Measurements from ENCODE around the gene UFD1.

Gene UFD1

DNA sequence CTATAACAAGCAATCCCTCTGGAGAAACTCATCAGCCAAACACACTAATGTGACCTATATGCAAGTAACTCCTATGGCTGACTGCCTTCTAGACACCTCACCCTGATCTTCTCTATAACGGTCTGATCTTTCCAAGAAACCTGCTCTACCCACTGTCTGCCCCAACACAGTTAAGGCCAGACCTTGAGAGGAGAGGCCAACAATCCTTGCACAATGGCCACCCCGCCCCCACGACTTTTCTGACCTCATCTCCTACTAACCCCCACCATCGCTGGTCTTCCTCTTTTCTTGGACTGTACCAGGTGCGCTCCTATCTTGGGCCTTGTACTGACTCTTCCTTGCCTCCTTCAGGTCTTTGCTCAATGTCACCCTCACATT is 59.9 kb downstream of the UFD1 start:
- DNase-seq: no peak

DNA sequence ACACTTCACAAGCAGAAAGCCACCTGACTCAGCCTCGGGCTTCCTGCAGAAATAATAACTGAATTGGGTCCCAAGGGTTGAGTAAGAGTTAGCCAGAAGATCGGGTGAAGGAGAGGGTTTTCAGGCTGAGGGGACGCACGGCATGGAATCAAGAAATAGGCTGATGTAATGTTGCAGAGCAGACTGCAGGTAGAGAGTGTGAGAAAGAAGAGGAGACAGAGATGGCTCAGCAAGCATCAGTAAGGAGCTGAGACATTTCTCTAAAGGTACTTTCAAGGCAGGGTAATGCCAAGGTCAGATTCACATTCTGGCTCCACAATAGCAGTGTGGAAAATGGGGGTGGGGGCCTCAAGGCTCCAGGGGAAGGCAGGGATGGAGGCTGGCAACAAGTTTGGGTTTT is 66.1 kb downstream of the UFD1 start:
- no peak for DNase-seq

DNA sequence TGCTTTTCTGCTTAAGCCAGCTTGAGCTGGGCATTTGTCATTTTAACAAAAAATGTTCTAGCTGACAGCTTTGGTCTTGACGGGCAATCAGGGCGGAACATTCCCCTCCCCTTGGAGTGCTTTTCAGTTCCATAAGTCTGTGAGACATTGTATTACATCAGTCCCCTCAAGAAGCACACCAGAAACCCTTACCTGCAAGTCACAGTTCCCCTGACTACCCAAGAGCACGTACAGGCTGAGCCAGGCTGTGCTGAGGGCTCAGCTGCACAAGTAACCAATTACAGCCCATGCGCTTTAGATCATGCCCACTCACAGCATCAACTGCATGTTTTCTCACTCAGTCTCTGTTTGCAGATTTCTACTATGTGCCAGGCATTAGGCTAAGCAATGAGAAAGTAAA is 66.5 kb downstream of the UFD1 start:
- DNase-seq: no peak

DNA sequence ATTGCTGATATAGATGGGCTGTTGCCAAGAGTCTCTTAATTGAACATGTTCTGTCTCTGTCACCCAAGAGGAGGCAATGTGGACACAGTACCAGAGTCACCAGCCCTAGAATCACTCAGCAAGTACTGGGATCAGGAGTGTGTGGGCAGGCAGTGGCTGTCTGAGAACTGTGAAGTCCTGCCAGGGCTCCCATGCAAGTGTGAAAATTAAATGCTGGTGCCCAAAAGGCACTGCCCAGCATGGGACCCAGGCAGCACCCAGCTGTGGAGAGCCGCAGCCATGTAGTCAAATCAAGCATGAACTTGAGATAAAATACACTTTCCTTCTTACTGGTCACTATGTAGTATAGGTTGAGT is 67.3 kb downstream of the UFD1 start:
- DNase-seq: no peak

DNA sequence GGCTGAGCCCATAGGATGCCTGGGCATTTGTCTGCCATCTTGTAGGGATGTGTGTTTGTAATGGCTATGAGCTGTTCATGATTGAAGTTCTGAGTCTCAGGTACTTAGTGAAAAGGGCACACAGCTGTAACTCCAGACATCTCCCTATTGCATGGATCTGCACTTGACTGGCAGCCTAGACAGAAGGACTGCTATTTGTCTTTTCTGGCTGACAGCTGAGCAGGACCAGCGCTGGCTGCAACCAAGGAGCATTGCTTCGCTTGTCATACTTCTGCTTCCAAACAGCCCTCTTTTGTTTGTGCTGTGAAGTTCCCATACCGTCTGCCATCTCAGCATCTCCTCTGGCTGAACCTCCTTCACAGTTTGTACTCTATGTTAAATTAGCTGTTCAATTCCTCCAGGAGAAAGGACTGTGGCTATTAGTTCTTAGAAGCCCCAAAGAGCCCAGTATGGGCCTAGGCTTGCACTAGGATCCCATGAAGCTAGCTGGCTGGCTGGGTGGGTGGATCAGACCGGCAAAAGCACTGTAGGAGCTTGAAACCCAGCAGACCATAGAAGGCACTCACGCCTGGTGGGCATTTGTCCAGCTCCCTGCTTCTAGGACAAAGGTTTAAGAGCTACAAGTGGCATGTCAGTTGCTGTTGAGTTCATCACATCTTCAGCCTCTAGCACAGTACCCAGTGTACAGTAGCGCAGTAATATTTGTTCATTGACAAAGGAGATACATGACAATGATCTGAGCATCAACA is 67.9 kb downstream of the UFD1 start:
- DNase-seq: no peak

DNA sequence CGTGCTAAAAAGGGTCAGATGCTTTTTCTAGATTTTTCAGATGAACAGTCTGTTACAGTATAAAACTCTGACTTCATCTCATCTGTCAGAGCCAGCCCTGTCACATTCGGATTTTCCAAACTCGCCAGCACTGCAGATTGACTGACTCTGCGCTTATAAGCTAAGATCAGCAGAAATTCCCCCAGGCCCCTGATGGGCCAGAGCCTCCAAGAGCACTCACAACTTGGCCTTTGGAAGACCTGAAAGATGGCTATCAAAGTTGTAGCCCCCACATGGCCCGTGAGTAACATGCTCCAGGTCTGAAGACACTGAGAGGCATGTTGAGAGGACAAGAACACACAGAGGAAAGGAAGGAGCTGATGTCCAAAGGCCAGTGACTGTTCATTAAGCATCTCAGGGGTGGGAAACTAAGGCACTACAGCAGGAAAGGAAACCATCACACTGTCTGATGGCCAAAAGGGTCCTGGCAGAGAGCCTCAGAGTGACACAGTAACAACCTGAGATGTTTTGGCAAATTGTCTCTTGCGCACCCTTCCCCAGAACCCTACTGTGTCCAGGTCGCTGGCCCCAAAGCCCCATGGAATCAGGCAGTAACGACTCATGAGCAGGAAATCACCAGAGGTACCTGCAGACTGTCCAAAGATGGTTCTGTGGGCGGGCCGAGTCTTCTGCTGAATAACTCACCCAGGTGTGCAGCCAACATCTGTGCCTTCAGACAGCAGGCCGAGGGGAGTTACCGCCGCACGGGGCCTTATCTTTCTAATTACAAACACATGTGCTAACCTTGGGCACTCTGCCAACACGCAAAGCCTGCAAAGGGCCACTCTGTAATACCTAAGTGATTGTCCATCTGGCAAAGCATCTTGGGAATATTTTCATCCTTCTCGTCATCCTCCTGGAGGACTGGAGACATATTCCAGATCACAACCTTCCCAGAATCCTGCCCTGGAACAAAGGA is 71.1 kb downstream of the UFD1 start:
- no peak for DNase-seq

DNA sequence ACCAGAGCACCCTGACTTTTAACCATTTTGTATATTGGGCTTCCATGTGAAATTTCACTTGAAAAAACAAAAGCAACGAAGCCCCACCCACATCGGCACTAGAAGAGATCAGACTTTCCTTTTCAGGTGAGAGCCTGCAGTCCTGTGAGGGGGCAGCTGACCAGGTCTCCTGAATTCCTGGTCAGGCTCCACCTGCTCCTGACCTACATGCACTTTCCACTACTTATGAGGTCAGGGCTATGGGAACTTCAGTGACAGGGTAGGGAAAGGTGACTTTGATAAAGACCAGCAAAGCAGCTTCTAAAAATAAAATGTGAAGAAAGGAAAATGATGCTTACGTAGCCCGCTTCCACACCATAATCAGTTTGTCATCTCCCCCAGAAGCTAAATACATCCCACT is 72.1 kb downstream of the UFD1 start:
- DNase-seq: no peak

DNA sequence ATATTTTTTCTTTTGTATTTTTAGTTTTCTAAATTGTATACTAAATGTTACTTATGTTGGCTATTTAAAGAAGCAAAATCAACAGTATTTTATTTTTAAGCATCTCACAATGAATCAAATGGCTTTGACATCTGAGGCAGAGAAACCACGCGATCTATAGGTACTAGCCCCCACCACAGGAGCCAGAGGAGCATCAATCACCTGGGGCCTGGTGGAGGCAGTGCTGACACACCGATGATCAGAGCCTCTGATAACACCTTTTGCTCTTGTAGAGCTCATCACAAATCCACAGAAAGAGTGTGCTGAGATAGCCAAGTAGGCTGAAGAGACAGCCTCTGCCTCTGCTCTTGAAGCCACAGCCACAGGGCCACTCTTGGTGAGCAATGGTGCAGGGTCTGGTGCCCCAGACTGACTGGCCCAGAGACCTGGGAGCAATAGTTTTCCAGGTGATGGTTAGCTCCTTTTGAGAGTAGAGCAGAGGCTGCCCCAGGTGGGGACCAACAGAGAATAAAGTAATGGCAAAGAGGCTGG is 72.6 kb downstream of the UFD1 start:
- DNase-seq: no peak

DNA sequence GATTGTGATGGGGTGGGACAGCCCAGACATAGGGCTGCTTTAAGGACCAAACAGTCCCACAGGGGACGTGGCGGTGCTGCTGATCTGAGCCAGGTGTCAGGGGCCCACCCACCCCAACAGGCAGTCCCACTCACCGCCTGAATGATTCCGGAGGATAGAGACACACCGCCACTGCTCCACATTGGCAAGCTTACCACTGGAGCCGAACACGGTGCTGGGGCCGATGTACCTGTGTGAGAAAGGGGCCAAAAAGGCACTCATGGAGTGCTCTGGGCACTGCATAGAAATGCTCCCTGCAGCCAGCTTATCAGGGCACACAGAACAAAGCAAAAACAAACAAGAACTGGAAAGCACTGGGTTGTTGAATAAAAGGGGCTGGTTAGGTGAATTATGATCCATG is 73.3 kb downstream of the UFD1 start:
- DNase-seq: no peak

DNA sequence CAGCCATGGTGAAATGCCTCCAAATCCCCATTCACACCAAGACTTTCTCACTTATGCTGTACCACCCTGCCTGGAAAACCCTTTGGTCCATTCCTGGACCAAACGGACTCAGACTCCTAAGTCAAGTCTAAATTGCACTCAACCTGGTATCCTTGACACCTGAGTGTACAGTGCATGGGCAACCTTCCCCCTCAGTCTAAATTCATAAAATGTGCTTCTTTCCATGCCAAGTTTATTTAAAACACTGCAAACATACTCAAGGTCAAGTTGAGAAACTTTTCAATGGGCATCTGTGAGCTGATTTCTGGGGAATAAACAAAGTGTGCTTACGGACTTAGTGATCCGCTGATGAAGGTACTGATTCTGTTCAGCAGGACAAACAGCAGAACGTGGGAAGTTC is 73.9 kb downstream of the UFD1 start:
- DNase-seq: no peak

DNA sequence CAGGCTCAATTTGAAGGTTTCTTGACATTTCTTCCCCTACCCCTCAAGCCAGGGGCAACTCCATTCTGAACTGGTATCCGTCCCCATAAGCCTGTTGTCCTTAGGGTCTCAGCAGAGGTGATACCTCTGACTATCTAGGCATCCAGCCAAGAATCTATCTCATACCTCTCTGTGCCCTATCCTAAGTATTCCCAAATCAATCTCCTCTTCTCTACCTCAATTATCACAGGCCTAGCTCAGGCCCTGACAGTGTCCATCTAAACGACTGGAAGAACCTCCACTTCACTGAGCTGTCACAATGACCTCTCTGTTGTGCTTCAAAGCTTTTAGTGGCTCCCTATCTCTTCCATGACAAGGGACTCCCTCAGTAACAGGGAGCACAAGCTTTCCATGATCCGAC is 74.3 kb downstream of the UFD1 start:
- no peak for DNase-seq

DNA sequence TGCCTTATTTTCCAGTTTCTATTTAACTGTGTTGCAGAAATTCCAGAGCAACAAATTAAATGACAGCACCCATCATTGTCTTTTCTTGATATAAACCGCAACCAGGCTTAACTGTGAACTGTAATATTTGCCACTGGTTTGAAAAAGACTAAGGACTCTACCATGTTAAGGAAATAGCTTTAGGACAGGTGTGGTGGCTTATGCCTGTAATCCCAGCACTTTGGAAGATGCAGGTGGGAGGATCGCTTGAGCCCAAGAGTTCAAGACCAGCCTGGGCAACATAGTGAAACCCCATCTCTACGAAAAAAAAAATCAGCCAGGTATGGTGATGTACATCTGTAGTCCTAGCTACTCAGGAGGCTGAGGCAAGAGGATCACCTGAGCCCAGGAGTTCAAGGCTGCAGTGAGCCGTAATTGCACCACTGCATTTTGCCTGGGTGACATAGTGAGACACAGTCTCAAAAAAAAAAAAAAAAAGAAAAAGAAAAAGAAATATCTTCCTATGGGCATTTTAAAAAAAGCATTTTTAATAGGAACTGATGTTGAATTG is 76.3 kb downstream of the UFD1 start:
- no peak for DNase-seq

DNA sequence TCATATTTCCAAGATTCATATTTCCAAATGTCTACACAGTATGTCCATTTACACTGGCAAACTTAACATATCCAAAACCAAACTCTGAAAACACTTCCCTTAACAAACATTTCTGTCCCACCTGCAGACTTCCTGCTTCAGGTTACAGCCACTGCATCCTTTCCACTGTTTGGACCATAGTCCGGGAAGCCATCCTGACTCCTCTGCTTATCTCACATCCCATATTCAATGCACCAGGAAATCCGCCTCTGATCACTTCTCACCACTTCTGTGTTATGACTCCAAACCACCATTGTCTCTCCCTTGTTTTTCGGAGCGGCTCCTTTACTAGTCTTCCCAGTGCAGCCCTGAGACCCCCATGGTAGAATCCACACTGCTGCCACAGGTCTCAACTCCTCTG is 77.5 kb downstream of the UFD1 start:
- DNase-seq: no peak

DNA sequence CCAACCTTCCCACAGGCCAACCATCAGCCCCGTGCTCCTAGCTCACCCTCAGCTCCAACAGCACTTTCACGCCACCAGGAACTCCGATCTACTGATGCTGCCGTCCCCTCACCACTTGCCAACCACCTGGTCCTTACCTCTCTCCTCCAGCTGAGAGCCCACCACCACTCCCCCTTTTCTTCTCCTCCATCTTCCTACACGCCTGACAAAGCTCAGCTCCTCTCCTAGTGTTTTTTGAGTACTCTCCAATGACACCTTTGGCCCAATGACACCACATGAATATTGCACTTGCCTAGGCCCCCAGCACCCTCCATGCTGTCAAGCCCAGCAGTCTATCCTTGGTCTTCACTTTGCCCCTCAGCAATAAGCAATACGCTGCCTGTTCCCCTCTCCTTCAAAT is 78.1 kb downstream of the UFD1 start:
- no peak for DNase-seq

Data from left hindlimb (tissue), 1 donor.